ENCODE results near the gene STX5. TPM values are rescaled to one million over a fixed set of nuclear protein-coding genes. Genes with fewer than 3 reads are reported as not detected.
A peak's percentile ranks its signal among the peaks of the same experiment; 100 is the strongest.

The STX5 gene
- total and polyA plus RNA-seq, 10 of the 15 experiments (the other 5 are each of a cell fraction or from before 2014, with no cell fraction given) = 3.8 to 35.4 (median 27.4) TPM

DNA sequence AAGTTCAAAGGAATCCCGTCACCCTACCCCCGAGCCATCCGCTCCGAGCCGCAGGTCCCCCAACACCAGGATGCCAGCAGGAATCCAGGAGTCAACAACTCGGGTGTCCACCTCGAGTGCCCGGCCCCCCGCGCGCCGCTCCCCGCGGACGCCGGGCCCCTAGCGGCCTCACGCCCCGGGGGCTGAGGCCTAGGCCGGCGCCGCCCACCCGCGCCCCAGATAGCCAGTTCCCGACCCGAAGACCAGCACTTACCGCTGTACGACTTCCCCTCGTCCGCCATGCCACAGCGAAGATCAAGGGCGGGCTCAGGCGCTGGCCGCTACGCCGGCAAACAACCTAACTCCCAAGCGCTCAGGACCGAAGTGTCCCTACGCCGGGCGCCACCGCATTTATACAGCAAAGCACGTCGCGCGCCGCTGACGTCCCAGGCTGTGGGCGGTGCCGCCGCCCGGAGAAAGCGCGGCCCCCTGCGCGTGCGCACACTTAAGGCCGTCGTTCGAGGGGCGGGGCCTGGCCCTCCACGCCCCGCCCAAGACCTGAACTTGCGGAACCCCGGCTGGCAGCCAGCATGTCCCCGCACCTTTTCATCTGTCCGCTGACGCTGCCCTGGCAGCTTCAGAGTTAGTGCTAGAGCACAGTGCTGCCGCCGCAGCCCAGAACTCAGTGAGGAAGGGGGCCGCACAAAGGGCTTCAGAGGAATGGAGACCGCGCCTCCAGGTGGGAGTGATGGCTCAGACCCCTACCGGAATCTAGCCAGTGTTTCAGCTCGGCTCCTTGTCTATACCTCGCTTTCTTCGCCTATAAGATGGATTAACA lies 26.6 kb downstream of the STX5 start, which contains the start of gene NXF1 (continued):
- TF ChIP-seq, protein P1, sequence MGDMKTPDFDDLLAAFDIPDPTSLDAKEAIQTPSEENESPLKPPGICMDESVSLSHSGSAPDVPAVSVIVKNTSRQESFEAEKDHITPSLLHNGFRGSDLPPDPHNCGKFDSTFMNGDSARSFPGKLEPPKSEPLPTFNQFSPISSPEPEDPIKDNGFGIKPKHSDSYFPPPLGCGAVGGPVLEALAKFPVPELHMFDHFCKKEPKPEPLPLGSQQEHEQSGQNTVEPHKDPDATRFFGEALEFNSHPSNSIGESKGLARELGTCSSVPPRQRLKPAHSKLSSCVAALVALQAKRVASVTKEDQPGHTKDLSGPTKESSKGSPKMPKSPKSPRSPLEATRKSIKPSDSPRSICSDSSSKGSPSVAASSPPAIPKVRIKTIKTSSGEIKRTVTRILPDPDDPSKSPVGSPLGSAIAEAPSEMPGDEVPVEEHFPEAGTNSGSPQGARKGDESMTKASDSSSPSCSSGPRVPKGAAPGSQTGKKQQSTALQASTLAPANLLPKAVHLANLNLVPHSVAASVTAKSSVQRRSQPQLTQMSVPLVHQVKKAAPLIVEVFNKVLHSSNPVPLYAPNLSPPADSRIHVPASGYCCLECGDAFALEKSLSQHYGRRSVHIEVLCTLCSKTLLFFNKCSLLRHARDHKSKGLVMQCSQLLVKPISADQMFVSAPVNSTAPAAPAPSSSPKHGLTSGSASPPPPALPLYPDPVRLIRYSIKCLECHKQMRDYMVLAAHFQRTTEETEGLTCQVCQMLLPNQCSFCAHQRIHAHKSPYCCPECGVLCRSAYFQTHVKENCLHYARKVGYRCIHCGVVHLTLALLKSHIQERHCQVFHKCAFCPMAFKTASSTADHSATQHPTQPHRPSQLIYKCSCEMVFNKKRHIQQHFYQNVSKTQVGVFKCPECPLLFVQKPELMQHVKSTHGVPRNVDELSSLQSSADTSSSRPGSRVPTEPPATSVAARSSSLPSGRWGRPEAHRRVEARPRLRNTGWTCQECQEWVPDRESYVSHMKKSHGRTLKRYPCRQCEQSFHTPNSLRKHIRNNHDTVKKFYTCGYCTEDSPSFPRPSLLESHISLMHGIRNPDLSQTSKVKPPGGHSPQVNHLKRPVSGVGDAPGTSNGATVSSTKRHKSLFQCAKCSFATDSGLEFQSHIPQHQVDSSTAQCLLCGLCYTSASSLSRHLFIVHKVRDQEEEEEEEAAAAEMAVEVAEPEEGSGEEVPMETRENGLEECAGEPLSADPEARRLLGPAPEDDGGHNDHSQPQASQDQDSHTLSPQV (IDR thresholded peaks at IDR 0.05) = no peak
- TF ChIP-seq MTA3 (IDR thresholded peaks at IDR 0.05; ENCODE audit: borderline replicate concordance, low read length) = no peak; the same call in 1 of the 2 replicates
- TF ChIP-seq BACH1 (IDR thresholded peaks at IDR 0.05; ENCODE audit: borderline replicate concordance) = peak; percentile 97
- TF ChIP-seq, protein P2, sequence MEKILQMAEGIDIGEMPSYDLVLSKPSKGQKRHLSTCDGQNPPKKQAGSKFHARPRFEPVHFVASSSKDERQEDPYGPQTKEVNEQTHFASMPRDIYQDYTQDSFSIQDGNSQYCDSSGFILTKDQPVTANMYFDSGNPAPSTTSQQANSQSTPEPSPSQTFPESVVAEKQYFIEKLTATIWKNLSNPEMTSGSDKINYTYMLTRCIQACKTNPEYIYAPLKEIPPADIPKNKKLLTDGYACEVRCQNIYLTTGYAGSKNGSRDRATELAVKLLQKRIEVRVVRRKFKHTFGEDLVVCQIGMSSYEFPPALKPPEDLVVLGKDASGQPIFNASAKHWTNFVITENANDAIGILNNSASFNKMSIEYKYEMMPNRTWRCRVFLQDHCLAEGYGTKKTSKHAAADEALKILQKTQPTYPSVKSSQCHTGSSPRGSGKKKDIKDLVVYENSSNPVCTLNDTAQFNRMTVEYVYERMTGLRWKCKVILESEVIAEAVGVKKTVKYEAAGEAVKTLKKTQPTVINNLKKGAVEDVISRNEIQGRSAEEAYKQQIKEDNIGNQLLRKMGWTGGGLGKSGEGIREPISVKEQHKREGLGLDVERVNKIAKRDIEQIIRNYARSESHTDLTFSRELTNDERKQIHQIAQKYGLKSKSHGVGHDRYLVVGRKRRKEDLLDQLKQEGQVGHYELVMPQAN (conservative IDR thresholded peaks at IDR 0.05) = peak; percentile 97
- peak; percentile 45 to 74; a peak in 2 of 4 replicates for TF ChIP-seq BHLHE40 (IDR thresholded peaks at IDR 0.05; ENCODE audit: borderline replicate concordance in 1 of 2, low read depth in 2 of 2, low read length in 1 of 2)
- TF ChIP-seq SMAD1 (IDR thresholded peaks at IDR 0.05; ENCODE audit: low read depth, partially characterized antibody) = peak; percentile 74
- TF ChIP-seq, protein P3, sequence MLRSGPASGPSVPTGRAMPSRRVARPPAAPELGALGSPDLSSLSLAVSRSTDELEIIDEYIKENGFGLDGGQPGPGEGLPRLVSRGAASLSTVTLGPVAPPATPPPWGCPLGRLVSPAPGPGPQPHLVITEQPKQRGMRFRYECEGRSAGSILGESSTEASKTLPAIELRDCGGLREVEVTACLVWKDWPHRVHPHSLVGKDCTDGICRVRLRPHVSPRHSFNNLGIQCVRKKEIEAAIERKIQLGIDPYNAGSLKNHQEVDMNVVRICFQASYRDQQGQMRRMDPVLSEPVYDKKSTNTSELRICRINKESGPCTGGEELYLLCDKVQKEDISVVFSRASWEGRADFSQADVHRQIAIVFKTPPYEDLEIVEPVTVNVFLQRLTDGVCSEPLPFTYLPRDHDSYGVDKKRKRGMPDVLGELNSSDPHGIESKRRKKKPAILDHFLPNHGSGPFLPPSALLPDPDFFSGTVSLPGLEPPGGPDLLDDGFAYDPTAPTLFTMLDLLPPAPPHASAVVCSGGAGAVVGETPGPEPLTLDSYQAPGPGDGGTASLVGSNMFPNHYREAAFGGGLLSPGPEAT (IDR thresholded peaks at IDR 0.05; ENCODE audit: low read depth) = 0 out of 2 replicates have a peak, but pooled peaks have one; percentile 46
- TF ChIP-seq ZNF274 (IDR thresholded peaks at IDR 0.05; ENCODE audit: insufficient read depth, insufficient read length) = no peak
- TF ChIP-seq ZBED1 (IDR thresholded peaks at IDR 0.05; ENCODE audit: borderline replicate concordance) = peak; percentile 57; the same call in 1 of the 2 replicates
- no peak for TF ChIP-seq RAD51 (IDR thresholded peaks at IDR 0.05)
- no peak for TF ChIP-seq ZNF622 (IDR thresholded peaks at IDR 0.05)
- TF ChIP-seq SIN3A (IDR thresholded peaks at IDR 0.05; ENCODE audit: low read depth, low read length) = peak; percentile 95
- peak; percentile 100 for TF ChIP-seq POLR2AphosphoS2 (IDR thresholded peaks at IDR 0.05; ENCODE audit: low read depth, low read length)
- no peak for TF ChIP-seq NR2C2 (IDR thresholded peaks at IDR 0.05; ENCODE audit: borderline replicate concordance, control insufficient read depth, insufficient read length, low read depth)
- peak in 1 of 2 experiments; percentile 73; a peak in 1 of 4 replicates for TF ChIP-seq SRF (IDR thresholded peaks at IDR 0.05; ENCODE audit: low read depth in 2 of 2, low read length in 2 of 2)
- TF ChIP-seq FOXK2 (IDR thresholded peaks at IDR 0.05) = 0 out of 2 replicates have a peak, but pooled peaks have one; percentile 10
- TF ChIP-seq, protein P4, sequence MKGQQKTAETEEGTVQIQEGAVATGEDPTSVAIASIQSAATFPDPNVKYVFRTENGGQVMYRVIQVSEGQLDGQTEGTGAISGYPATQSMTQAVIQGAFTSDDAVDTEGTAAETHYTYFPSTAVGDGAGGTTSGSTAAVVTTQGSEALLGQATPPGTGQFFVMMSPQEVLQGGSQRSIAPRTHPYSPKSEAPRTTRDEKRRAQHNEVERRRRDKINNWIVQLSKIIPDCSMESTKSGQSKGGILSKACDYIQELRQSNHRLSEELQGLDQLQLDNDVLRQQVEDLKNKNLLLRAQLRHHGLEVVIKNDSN (IDR thresholded peaks at IDR 0.05; ENCODE audit: borderline replicate concordance, extremely low read length, insufficient read depth, low read depth, low read length) = no peak
- TF ChIP-seq MEF2A (IDR thresholded peaks at IDR 0.05; ENCODE audit: insufficient read depth, low read depth, low read length) = peak; percentile 55; the same call in 1 of the 2 replicates
